Metanephros (tissue), 2 donors: Measurements from ENCODE around the gene DMRT1. TPM values are rescaled to one million over a fixed set of nuclear protein-coding genes. Genes with fewer than 3 reads are reported as not detected.

ENCODE experiments used
- small RNA-seq: library from RNA; depleted of rRNA; stranded (forward); fragments of <200 nt; gene quantifications from one replicate; pipeline ENCODE3, GENCODE V24; 2014; ENCODE audit warnings: low replicate concordance
- total RNA-seq: library from RNA; depleted of rRNA; stranded (reverse); fragments of >200 nt; gene quantifications from one replicate; pipeline ENCODE4 v1.2.3, GENCODE V29; 2014

DMRT1 gene
- total RNA-seq, result not detected

DNA sequence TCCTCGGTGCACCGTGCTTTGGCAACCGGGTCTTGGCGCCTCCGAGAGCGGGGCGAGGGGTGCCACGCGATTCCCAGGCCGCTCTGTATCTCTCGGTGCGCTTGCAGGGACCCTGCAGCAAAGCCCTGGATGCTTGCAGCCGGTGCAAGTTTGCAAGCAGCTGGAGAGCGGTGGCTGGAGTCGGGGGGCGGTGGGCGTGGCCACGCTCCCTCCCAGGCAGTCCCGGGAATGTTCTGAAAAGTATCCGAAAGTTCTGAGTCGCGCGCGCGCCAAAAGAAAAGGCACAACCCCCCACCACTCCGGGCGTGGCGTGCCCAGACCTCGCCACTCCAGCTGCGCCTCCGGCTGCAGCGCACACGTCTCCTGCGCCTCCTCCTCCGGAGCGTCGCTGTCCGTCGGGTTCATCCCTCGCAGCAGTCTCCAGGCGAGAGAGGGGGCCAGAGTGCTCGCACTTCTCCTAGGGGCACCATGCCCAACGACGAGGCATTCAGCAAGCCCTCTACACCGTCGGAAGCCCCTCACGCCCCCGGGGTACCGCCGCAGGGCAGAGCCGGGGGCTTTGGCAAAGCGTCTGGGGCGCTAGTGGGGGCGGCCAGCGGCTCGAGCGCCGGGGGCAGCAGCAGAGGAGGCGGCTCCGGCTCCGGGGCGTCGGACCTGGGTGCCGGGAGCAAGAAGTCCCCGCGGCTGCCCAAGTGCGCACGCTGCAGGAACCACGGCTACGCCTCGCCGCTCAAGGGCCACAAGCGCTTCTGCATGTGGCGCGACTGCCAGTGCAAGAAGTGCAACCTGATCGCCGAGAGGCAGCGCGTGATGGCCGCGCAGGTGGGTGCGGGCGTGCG, at the start of gene DMRT1:
Gene DMRT1 (plus strand): TSS at position 327 of the 839 bp plus-strand sequence. CDS start 142 bp downstream, at position 469.

DNA sequence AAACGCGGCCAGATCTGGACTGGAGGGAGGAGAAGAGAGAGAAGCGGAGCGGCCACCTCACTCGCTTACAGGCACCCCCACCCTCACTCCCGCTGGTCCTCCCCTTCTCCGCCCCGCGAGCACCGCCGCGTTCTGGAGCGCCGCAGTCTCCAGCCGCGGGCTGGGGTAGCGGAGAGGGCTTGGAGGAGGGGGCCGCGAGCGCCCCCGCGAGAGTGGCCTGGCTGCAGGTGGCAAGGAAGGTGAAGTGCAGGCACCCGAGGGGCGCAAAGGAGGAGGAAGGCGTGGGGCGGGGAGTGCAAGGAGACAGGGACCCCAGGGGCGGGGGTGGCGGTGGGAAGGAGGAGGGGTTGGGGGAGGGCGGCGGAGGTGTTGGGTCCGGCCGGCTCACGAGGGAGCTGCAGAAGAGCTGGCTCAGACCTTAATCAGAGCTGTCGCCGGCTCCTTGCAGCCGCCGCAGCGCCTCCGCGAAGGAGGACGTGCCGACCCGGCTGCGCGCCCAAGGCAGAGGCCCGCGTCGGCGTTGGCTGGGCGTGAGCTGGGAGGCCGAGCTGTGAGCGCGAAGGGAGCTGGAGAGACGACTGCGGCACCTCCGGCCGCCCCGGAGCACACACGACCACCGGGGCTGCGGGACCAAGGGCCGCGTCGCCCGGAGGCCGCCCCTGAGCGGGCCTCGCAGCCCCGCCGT, 134.9 kb downstream of the DMRT1 start, which contains the start of gene DMRT3:
Gene DMRT3 (plus strand): TSS at position 398 of the 685 bp plus-strand sequence. CDS start 347 bp downstream, outside the sequence.

Small RNA genes lying within 50 kb of the gene (small RNA-seq; reads per million reads assigned to genes)
- not detected for gene RNU6-1073P

Other genes with a start within 250 kb of the DMRT1 start
- 0.58 TPM for gene DMRT3, start 135.0 kb downstream of the DMRT1 start, total RNA-seq
- 7.0 TPM for gene DMRT2, start 208.7 kb downstream of the DMRT1 start, total RNA-seq